ENCODE measurements around the gene METTL16.

GRCh38 chr17:2436316-2436905 is 75.3 kb downstream of the METTL16 start:
- TF ChIP-seq POLR2A (IDR thresholded peaks at IDR 0.05; ENCODE audit: low read depth, low read length) (no peak), POLR2AphosphoS5 (IDR thresholded peaks at IDR 0.05; ENCODE audit: low read depth, low read length) (no peak)

Measured in GM12891 (cell line).